GM10248 (cell line): ENCODE measurements around the gene CADM1.

Experiments
- CTCF ChIA-PET: fragments of 300-600 bp; sonication (Branson Sonifier 250); formaldehyde crosslinking; extraction: SDS; loops from one replicate; lab custom pipeline; 2021; ENCODE audit warnings: antibody characterized with exemption; lab: Yijun Ruan, JAX
- POLR2A ChIA-PET: fragments of 350-650 bp; sonication (Branson Sonifier 250); formaldehyde crosslinking; extraction: SDS; loops from one replicate; lab custom pipeline; 2020; ENCODE audit warnings: antibody characterized with exemption; lab: Yijun Ruan, JAX
- DNase-seq: peaks from one replicate; pipeline ENCODE4 v3.0.0; 2012; ENCODE audit errors: extremely low spot score
- CTCF ChIP-seq: IDR thresholded peaks from 2 replicates; pipeline ENCODE4 v1.5.1; 2012; ENCODE audit warnings: mild to moderate bottlenecking, low read depth; ENCODE audit errors: extremely low read depth, missing control alignments, control extremely low read depth

The CADM1 gene

GRCh38 chr11:115249061-115249578 lies 255.1 kb downstream of the CADM1 start:
- POLR2A ChIA-PET, result no interaction called here
- DNase-seq, result no peak
- CTCF ChIA-PET, result interaction anchor here (0.9 to 1.4 kb wide), 2 partner anchors 12 to 24 kb away, joined by 3 read pairs; no protein-coding TSS in a partner anchor
- TF ChIP-seq CTCF, result no peak

GRCh38 chr11:115247953-115248352 lies 256.3 kb downstream of the CADM1 start:
- ChIA-PET POLR2A (no interaction called here), CTCF (no interaction called here)
- TF ChIP-seq CTCF, result no peak
- DNase-seq, result no peak

GRCh38 chr11:115247361-115247760 lies 256.9 kb downstream of the CADM1 start:
- CTCF ChIA-PET, result interaction anchor here (0.9 to 1.1 kb wide), 2 partner anchors 11 to 20 kb away, joined by 3 read pairs; no protein-coding TSS in a partner anchor
- no peak for DNase-seq
- TF ChIP-seq CTCF, result no peak
- POLR2A ChIA-PET, result no interaction called here

- no peak for DNase-seq
- POLR2A ChIA-PET, result no interaction called here
- CTCF ChIA-PET, result interaction anchor here (1.6 kb wide), 1 partner anchor 9 kb away, joined by 3 read pairs; no protein-coding TSS in a partner anchor
- no peak for TF ChIP-seq CTCF
These were observed 259.5 kb downstream of the CADM1 start for GRCh38 chr11:115244758-115245157.

- no peak for TF ChIP-seq CTCF
- DNase-seq, result no peak
- POLR2A ChIA-PET, result no interaction called here
- CTCF ChIA-PET, result interaction anchor here (1.1 to 1.6 kb wide), 2 partner anchors 9 to 16 kb away, joined by 3 read pairs; no protein-coding TSS in a partner anchor
These were observed 259.9 kb downstream of the CADM1 start for GRCh38 chr11:115244296-115244695.

- ChIA-PET CTCF (interaction anchor here (0.9 to 1.3 kb wide), 5 partner anchors 9 to 135 kb away, joined by 3 to 4 read pairs (median 3); no protein-coding TSS in a partner anchor), POLR2A (no interaction called here)
- no peak for TF ChIP-seq CTCF
- no peak for DNase-seq
These were observed 261.2 kb downstream of the CADM1 start for GRCh38 chr11:115242982-115243381.
